ENCODE data around the gene RAB9A. TPM values are rescaled to one million over a fixed set of nuclear protein-coding genes. Genes with fewer than 3 reads are reported as not detected.

The RAB9A gene
- total and polyA plus RNA-seq, 9 of the 15 experiments (the other 6 are each of a cell fraction or from before 2014, with no cell fraction given), result 13.5 to 20.8 (median 17.7) TPM

DNA sequence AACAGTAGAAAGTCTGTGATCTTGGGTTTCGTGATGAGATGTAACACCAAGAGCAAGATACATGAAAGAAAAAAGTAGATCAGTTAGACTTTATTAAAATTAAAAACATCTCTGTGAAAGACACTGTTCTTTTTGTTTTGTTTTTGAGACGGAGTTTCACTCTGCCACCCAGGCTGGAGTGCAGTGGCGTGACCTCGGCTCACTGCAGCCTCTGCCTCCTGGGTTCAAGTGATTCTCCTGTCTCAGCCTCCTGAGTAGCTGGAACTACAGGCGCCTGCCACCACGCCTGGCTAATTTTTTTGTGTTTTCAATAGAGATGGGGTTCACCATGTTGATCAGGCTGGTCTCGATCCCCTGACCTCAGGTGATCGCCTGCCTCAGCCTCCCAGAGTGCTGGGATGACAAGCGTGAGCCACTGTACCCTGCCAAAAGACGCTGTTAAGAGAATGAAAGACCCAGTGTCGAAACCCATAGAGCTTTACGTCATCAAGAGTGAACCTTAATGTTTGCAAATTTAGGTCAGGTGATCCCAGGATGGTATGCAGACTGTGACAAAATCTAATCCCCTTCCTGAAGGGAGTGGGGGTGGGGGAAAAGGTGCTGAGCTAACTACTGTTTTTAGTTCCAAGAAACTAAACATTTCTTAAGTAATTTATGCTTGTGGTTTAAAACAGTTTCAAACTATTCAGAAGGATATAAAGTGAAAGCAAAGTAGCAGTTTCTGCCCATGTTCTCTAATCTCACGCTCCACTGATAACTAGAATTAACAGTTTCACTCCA lies 53.7 kb downstream of the RAB9A start:
- Histone ChIP-seq H3K9ac (ENCODE audit: insufficient read depth in 1 of 2, low read depth in 2 of 2, low read length in 2 of 2) (no peak overlapping the region), H3K79me2 (ENCODE audit: control insufficient read depth, insufficient read depth, low read length) (no peaks in the 10 kb centered on the region), H4K20me1 (replicated peaks; ENCODE audit: control insufficient read depth, insufficient read depth, low read length) (no peaks in the 10 kb centered on the region), H3K36me3 (ENCODE audit: control insufficient read depth, insufficient read depth, low read length) (peaks cover 65% of the 10 kb centered on the region), H3K9me1 (ENCODE audit: control insufficient read depth, insufficient read depth, low read length) (no peaks in the 10 kb centered on the region), H3K4me2 (ENCODE audit: insufficient read depth, low read length) (no peak overlapping the region; the same call in 1 of the 2 replicates), H3K9me3 (replicated peaks; ENCODE audit: control insufficient read depth, insufficient read depth, low read depth, low read length) (no peaks in the 10 kb centered on the region), H2AFZ (ENCODE audit: low read depth, low read length) (no peak overlapping the region), H3K4me1 (replicated peaks in 1 of 2; ENCODE audit: control insufficient read depth in 2 of 2, insufficient read depth in 2 of 2, low read length in 2 of 2) (peaks cover 0 to 5% of the 10 kb centered on the region in 2 experiments; a peak in 3 of 5 replicates), H3K27me3 (ENCODE audit: control insufficient read depth in 2 of 2, insufficient read depth in 2 of 2, low read length in 2 of 2) (no peaks in the 10 kb centered on the region), H3K4me3 (no peak overlapping the region), H3K27ac (ENCODE audit: extremely low read depth, low read depth, low read length) (no peak overlapping the region)
- intact Hi-C loops (cut with micrococcal nuclease) (no loop called here), in situ Hi-C loops (cut with MboI) (no loop called here)
- BruUV-seq (replicated peaks), result no TSS peak
- ChIA-PET CTCF (ENCODE audit: low intra/inter-chr PET ratio) (no interaction called here), POLR2A (interaction anchor here (0.5 to 1.0 kb wide), 3 partner anchors 8 to 255 kb away, joined by 3 to 4 read pairs (median 4); partner anchors contain the start of genes OFD1 and TRAPPC2)
- FAIRE-seq, result no peak
- TF ChIP-seq MEIS2 (IDR thresholded peaks at IDR 0.05; ENCODE audit: partially characterized antibody) (peak; percentile 17), ADNP (tag; IDR thresholded peaks at IDR 0.05) (no peak), ATF7 (IDR thresholded peaks at IDR 0.05) (0 out of 2 replicates have a peak, but pooled peaks have one; percentile 17), ZNF280A (IDR thresholded peaks at IDR 0.05; ENCODE audit: low read depth, partially characterized antibody) (no peak), TCF3 (CRISPR knock-in tag; IDR thresholded peaks at IDR 0.05) (no peak)
- TF ChIP-seq, protein P1, sequence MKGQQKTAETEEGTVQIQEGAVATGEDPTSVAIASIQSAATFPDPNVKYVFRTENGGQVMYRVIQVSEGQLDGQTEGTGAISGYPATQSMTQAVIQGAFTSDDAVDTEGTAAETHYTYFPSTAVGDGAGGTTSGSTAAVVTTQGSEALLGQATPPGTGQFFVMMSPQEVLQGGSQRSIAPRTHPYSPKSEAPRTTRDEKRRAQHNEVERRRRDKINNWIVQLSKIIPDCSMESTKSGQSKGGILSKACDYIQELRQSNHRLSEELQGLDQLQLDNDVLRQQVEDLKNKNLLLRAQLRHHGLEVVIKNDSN (CRISPR knock-in tag; IDR thresholded peaks at IDR 0.05), result 0 out of 2 replicates have a peak, but pooled peaks have one; percentile 35
- ATAC-seq, result peak; percentile 54; the same call in 2 of the 3 replicates
- 59% methylated on average over 11 of the region's 13 CpGs for WGBS (ENCODE audit: insufficient coverage, low coverage, missing lambda C conversion rate)
- DNase-seq (ENCODE audit: extremely low read depth in 1 of 4, low spot score in 3 of 4), result no peak
